Measurements from ENCODE around the gene MLLT10.

MLLT10 gene

GRCh38 chr10:21759232-21759631, 225.2 kb downstream of the MLLT10 start:
- in situ Hi-C loops (cut with HindIII; ENCODE audit: low sequenced_read_pairs): no loop called here

GRCh38 chr10:21760332-21760731, 226.3 kb downstream of the MLLT10 start:
- in situ Hi-C loops (cut with HindIII; ENCODE audit: low sequenced_read_pairs): no loop called here

GRCh38 chr10:21764466-21765189, 230.6 kb downstream of the MLLT10 start:
- in situ Hi-C loops (cut with HindIII; ENCODE audit: low sequenced_read_pairs): no loop called here

GRCh38 chr10:21769041-21769440, 235.0 kb downstream of the MLLT10 start:
- in situ Hi-C loops (cut with HindIII; ENCODE audit: low sequenced_read_pairs): no loop called here

- in situ Hi-C loops (cut with HindIII; ENCODE audit: low sequenced_read_pairs): no loop called here
These were observed 237.2 kb downstream of the MLLT10 start for GRCh38 chr10:21771219-21771618.

GRCh38 chr10:21776883-21777282, 242.9 kb downstream of the MLLT10 start:
- in situ Hi-C loops (cut with HindIII; ENCODE audit: low sequenced_read_pairs): no loop called here

- in situ Hi-C loops (cut with HindIII; ENCODE audit: low sequenced_read_pairs): no loop called here
These were observed 257.2 kb downstream of the MLLT10 start for GRCh38 chr10:21791276-21791675.
